Neural progenitor cell (in vitro differentiated cells): Measurements from ENCODE around the gene PRAMEF5.
"Not testable (repeated sequence)": the region's sequence is repeated elsewhere in the genome, so short reads cannot be mapped to it uniquely, and the experiment has no call there.

Source experiments
- CTCF ChIP-seq: fragments of 200-600 bp; sonication (generic); IDR thresholded peaks from 2 replicates; pipeline ENCODE4 v1.5.1; 2017; ENCODE audit warnings: antibody characterized with exemption, mild to moderate bottlenecking
- EZH2 ChIP-seq: fragments of 200-600 bp; sonication (generic); IDR thresholded peaks from 2 replicates; pipeline ENCODE4 v1.6.1; 2017; ENCODE audit warnings: antibody characterized with exemption, mild to moderate bottlenecking, moderate library complexity
- EZH2phosphoT487 ChIP-seq: fragments of 200-600 bp; sonication (generic); IDR thresholded peaks from 2 replicates; pipeline ENCODE4 v1.6.1; 2017; ENCODE audit warnings: antibody characterized with exemption

GRCh38 chr1:13245841-13246553 lies 8.0 kb upstream of the PRAMEF5 start:
- TF ChIP-seq CTCF, EZH2, EZH2phosphoT487: not testable (repeated sequence)
